GM12874 (cell line): Measurements from ENCODE around the gene SAFB.

Experiments
- CTCF ChIP-seq: IDR thresholded peaks from 2 replicates; pipeline ENCODE4 v1.5.1; 2011; ENCODE audit warnings: low read depth, mild to moderate bottlenecking, control low read depth, low read length, moderate library complexity; ENCODE audit not compliant: insufficient read depth

SAFB gene

DNA sequence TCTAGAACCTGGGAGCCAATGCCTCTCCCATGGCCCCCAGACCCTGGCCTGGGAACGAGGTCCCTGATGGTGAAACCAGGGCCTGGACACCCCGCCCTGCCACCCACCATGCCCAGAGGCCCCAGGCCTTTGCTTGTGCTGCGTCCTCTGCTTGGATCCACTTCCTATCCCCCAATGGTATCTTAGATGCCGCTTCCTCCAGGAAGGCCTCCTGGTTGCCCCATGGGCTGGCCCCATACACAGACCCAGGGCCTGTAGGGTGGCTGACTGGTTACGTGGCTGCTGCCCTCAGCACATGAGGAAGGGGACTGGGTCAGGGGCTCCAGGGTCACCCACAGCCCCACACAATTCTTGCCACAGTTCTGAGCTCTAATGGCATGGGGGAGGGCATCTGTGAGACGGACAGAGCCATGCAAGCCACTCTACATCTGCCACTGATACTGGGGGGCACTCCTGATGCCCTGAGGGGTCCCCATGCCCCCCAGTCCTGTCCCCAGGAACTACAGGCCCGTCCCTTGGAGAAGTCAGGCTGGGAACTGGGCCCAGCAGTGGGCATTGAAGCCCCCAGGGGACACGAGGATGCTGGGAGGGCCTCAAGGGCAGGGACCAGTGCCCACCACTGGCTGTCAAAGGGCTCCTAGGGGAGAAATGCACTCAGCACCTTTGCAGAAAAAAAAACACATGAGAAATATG, 72.2 kb downstream of the SAFB start:
- TF ChIP-seq CTCF, result no peak

GRCh38 chr19:5695649-5696195, 72.8 kb downstream of the SAFB start:
- TF ChIP-seq CTCF, result no peak

- no peak for TF ChIP-seq CTCF
Measured at GRCh38 chr19:5696196-5697021, 73.5 kb downstream of the SAFB start.

DNA sequence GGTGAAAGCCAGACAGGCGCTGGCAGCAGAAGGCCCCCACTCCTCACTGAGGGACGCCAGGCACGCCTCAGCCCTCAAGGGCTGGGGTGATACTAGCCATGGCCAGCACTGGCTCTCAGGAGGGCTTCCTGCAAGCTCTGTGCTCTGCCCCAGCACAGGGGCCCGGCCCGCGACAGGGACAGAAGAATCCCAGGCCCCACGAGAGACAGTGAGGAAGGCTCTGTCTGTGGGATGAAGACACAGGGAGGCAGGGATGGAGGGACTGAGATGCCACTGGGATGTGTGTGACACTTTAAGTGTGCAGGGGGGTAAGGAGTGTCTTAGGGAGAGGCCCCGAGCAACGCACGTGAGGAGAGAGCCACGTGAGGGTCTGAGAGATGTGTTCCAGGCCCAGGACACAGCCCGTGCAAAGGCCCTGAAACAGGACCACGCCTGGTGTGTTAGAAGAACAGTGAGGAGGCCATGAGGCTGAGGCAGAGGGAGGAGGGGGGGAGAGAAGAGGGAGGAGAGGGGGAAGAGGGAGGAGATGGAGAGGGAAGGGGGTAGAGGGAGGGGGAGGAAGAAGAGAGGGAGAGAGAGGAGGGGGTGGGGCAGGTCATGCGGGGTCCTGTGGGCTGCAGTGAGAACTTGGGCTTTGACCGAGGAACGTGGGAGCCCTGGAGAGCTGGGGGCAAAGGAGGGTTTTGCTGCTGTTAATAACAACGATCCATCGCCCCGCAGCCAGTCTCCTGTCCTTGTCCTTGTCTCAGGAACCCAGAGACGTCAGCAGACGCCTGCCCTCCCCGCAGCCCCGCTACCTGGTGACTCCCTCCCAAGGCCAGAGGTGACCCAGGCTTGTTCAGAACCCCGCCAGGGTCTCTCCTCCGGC, 74.4 kb downstream of the SAFB start:
- no peak for TF ChIP-seq CTCF

- no peak for TF ChIP-seq CTCF
Measured at GRCh38 chr19:5697890-5698634, 75.2 kb downstream of the SAFB start.

DNA sequence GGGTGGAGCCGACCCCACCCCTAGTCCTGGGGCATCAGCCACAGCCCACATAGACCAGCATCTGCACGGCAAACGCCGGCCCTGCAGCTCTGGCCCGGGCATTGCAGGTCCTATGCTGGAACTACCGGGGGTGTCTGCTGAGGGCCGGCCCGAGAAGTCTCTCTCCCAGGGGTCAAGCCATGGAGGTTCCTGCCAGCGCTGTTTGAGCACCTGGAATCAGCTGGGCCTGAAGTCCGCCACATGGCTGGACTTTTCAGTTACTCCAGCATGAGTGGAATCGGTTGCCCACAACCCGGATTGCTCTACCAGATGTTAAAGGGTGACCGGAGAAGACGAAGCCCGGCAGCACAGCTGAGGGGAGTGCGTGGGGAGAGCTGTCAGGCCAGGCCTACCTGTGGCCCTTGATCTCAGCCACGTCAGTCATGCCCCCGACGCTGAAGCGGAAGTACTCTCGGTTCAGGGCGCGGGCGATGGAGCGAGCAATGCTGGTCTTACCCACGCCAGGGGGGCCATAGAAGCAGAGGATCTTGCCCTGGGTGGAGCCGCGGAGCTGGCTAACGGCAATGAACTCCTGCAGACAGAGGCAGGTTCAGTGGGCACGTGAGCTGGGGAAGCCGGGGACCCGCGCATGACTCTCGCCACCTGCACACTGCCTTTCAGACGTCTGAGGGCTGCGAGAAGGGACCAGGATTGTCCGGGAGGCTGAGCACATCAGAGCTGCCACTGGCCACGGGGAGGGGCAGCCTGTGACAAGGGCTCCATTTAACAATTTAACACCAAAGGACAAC, 75.9 kb downstream of the SAFB start:
- no peak for TF ChIP-seq CTCF
